K562 (cell line): ENCODE data around the gene INHA. TPM values are rescaled to one million over a fixed set of nuclear protein-coding genes. Genes with fewer than 3 reads are reported as not detected.

ENCODE experiments used
- C11orf30 ChIP-seq: fragments of 450-650 bp; IDR thresholded peaks from 2 replicates; pipeline ENCODE4 v1.6.1; 2016; ENCODE audit warnings: low read depth, mild to moderate bottlenecking
- CREM ChIP-seq: IDR thresholded peaks from 2 replicates; pipeline ENCODE4 v1.6.1; 2014; ENCODE audit warnings: antibody characterized with exemption, low read depth
- DIDO1 ChIP-seq: fragments of 450-650 bp; IDR thresholded peaks from 2 replicates; pipeline ENCODE4 v1.6.1; 2016; ENCODE audit warnings: low read depth, missing biosample characterization, missing genetic modification characterization
- EP300 ChIP-seq: IDR thresholded peaks from 2 replicates; pipeline ENCODE4 v1.6.1; 2012; ENCODE audit warnings: low read length, improper control_type of control experiment
- EZH2 ChIP-seq: IDR thresholded peaks from 2 replicates; pipeline ENCODE4 v1.6.1; 2012; ENCODE audit warnings: low read depth, mild to moderate bottlenecking, inconsistent platforms, low read length, borderline replicate concordance
- NBN ChIP-seq: fragments of 450-650 bp; IDR thresholded peaks from 2 replicates; pipeline ENCODE4 v1.6.1; 2016; ENCODE audit warnings: low read depth, mild to moderate bottlenecking
- NELFE ChIP-seq: IDR thresholded peaks from 2 replicates; pipeline ENCODE4 v1.6.1; 2011; ENCODE audit warnings: mild to moderate bottlenecking; ENCODE audit not compliant: insufficient read depth, insufficient read length
- RAD51 ChIP-seq: fragments of 450-650 bp; IDR thresholded peaks from 2 replicates; pipeline ENCODE4 v1.7.1; 2016; ENCODE audit warnings: low read depth, mild to moderate bottlenecking, borderline replicate concordance
- RCOR1 ChIP-seq, 2 experiments: IDR thresholded peaks; 2 replicates each; pipeline ENCODE4 v1.6.1; 2012; ENCODE audit warnings: low read depth in 2 of 2, low read length in 2 of 2, borderline replicate concordance in 1 of 2, improper control_type of control experiment in 1 of 2
- ZNF316 ChIP-seq: fragments of 450-650 bp; IDR thresholded peaks from 2 replicates; pipeline ENCODE4 v1.6.1; 2016
- polyA plus RNA-seq, 8 experiments: library from polyadenylated mRNA; depleted of rRNA in 4 of 8; stranded (reverse) in 5 of 8; unstranded in 3 of 8; fragments of >200 nt; fragmentation: Nextera tagmentation in 2 of 8; fragmentation: Illumina TruSeq in 1 of 8; extraction: Ambion mirVana in 2 of 8; extraction: Trizol in 1 of 8; gene quantifications; 2 replicates each; pipeline versions ENCODE4 v1.2.1 to v1.2.3, GENCODE V29; 2011 to 2014; ENCODE audit warnings: inconsistent platforms in 1 of 8, missing spikeins in 1 of 8
- total RNA-seq, 7 experiments: library from RNA; depleted of rRNA in 6 of 7; stranded (reverse); fragments of >200 nt in 6 of 7; fragmentation: Illumina TruSeq in 2 of 7; extraction: Trizol in 2 of 7; gene quantifications; 2 replicates each; pipeline versions ENCODE4 v1.2.1 to v1.2.3, GENCODE V29; 2011 to 2021; ENCODE audit warnings: low replicate concordance in 1 of 7
- TF ChIP-seq, protein P1 (sequence below): fragments of 250-450 bp; sonication (Bioruptor Pico); IDR thresholded peaks from 2 replicates; pipeline ENCODE4 v1.6.1; 2021; ENCODE audit warnings: mild to moderate bottlenecking

INHA gene
- total and polyA plus RNA-seq, 9 of the 15 experiments (the other 6 are each of a cell fraction or from before 2014, with no cell fraction given) = 0.07 to 1.9 (median 0.40) TPM

- TF ChIP-seq, protein P1, sequence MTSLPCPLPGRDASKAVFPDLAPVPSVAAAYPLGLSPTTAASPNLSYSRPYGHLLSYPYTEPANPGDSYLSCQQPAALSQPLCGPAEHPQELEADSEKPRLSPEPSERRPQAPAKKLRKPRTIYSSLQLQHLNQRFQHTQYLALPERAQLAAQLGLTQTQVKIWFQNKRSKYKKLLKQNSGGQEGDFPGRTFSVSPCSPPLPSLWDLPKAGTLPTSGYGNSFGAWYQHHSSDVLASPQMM = no peak
- peak; percentile 58 for TF ChIP-seq C11orf30
- no peak for TF ChIP-seq NBN
- no peak for TF ChIP-seq EZH2
- no peak for TF ChIP-seq EP300
- 0 out of 2 replicates have a peak, but pooled peaks have one; percentile 3 for TF ChIP-seq CREM
- peak; percentile 35; the same call in 1 of the 2 replicates for TF ChIP-seq ZNF316
- TF ChIP-seq RAD51 = no peak
- TF ChIP-seq NELFE = no peak
- TF ChIP-seq DIDO1 (tag) = no peak
- TF ChIP-seq RCOR1 (IDR thresholded peaks at IDR 0.05; ENCODE audit: borderline replicate concordance in 1 of 2, low read depth in 2 of 2, low read length in 2 of 2) = no peak
Observed at GRCh38 chr2:219576505-219577388, 4.6 kb downstream of the INHA start (continued).
